ENCODE data around the gene CD2AP.

CD2AP gene

GRCh38 chr6:47446669-47447330, 30.8 kb upstream of the CD2AP start:
- Histone ChIP-seq H4K20me1 (no peaks in the 10 kb centered on the region), H3K9ac (no peak overlapping the region), H3K9me3 (peaks cover 18% of the 10 kb centered on the region), H3K27ac (no peak overlapping the region), H3K4me1 (no peaks in the 10 kb centered on the region), H3K4me2 (no peak overlapping the region), H3K4me3 (no peak overlapping the region), H3K27me3 (no peaks in the 10 kb centered on the region), H3K36me3 (no peaks in the 10 kb centered on the region)
- TF ChIP-seq Cebpa-rat (IDR thresholded peaks at IDR 0.05), result no peak

GRCh38 chr6:47447722-47448121, 29.9 kb upstream of the CD2AP start:
- Histone ChIP-seq H3K4me1 (no peaks in the 10 kb centered on the region), H3K9ac (no peak overlapping the region), H3K27me3 (no peaks in the 10 kb centered on the region), H4K20me1 (no peaks in the 10 kb centered on the region), H3K4me2 (no peak overlapping the region), H3K27ac (no peak overlapping the region), H3K9me3 (peaks cover 18% of the 10 kb centered on the region), H3K4me3 (no peak overlapping the region), H3K36me3 (no peaks in the 10 kb centered on the region)
- TF ChIP-seq Cebpa-rat (IDR thresholded peaks at IDR 0.05), result no peak

- Histone ChIP-seq H3K27me3 (no peaks in the 10 kb centered on the region), H3K27ac (no peak overlapping the region), H3K9ac (no peak overlapping the region), H3K4me3 (no peak overlapping the region), H3K9me3 (no peaks in the 10 kb centered on the region), H3K4me1 (no peaks in the 10 kb centered on the region), H3K4me2 (no peak overlapping the region), H4K20me1 (no peaks in the 10 kb centered on the region), H3K36me3 (no peaks in the 10 kb centered on the region)
- TF ChIP-seq Cebpa-rat (IDR thresholded peaks at IDR 0.05), result no peak
Measured at GRCh38 chr6:47451162-47451561, 26.4 kb upstream of the CD2AP start.

- no peak overlapping the region for H3K9ac ChIP-seq
- TF ChIP-seq Cebpa-rat (IDR thresholded peaks at IDR 0.05), result no peak
- no peaks in the 10 kb centered on the region for H3K4me1 ChIP-seq
- H4K20me1 ChIP-seq, result no peaks in the 10 kb centered on the region
- H3K4me3 ChIP-seq, result no peak overlapping the region
- H3K27ac ChIP-seq, result no peak overlapping the region
- no peak overlapping the region for H3K4me2 ChIP-seq
- H3K9me3 ChIP-seq, result no peaks in the 10 kb centered on the region
- H3K36me3 ChIP-seq, result no peaks in the 10 kb centered on the region
- H3K27me3 ChIP-seq, result no peaks in the 10 kb centered on the region
Measured at GRCh38 chr6:47452899-47453298, 24.7 kb upstream of the CD2AP start.

- Histone ChIP-seq H3K4me2 (no peak overlapping the region), H3K4me3 (no peak overlapping the region), H4K20me1 (no peaks in the 10 kb centered on the region), H3K9me3 (no peaks in the 10 kb centered on the region), H3K36me3 (no peaks in the 10 kb centered on the region), H3K9ac (no peak overlapping the region), H3K27ac (no peak overlapping the region), H3K4me1 (no peaks in the 10 kb centered on the region), H3K27me3 (no peaks in the 10 kb centered on the region)
- no peak for TF ChIP-seq Cebpa-rat (IDR thresholded peaks at IDR 0.05)
Measured at GRCh38 chr6:47453372-47453936, 24.1 kb upstream of the CD2AP start.

GRCh38 chr6:47454713-47455396, 22.7 kb upstream of the CD2AP start:
- Histone ChIP-seq H3K36me3 (no peaks in the 10 kb centered on the region), H3K4me2 (no peak overlapping the region), H3K9me3 (no peaks in the 10 kb centered on the region), H3K27me3 (no peaks in the 10 kb centered on the region), H4K20me1 (no peaks in the 10 kb centered on the region), H3K4me1 (no peaks in the 10 kb centered on the region), H3K9ac (no peak overlapping the region), H3K4me3 (no peak overlapping the region), H3K27ac (no peak overlapping the region)
- no peak for TF ChIP-seq Cebpa-rat (IDR thresholded peaks at IDR 0.05)

- Histone ChIP-seq H3K9me3 (no peaks in the 10 kb centered on the region), H3K27ac (no peak overlapping the region), H4K20me1 (no peaks in the 10 kb centered on the region), H3K4me2 (no peak overlapping the region), H3K4me3 (no peak overlapping the region), H3K4me1 (no peaks in the 10 kb centered on the region), H3K27me3 (no peaks in the 10 kb centered on the region), H3K36me3 (no peaks in the 10 kb centered on the region), H3K9ac (no peak overlapping the region)
- TF ChIP-seq Cebpa-rat (IDR thresholded peaks at IDR 0.05), result no peak
Measured at GRCh38 chr6:47455533-47456209, 21.9 kb upstream of the CD2AP start.

- H3K4me3 ChIP-seq, result no peak overlapping the region
- H3K9me3 ChIP-seq, result no peaks in the 10 kb centered on the region
- no peak for TF ChIP-seq Cebpa-rat (IDR thresholded peaks at IDR 0.05)
Measured at GRCh38 chr6:47456536-47456975, 21.0 kb upstream of the CD2AP start.

GRCh38 chr6:47457370-47457769, 20.2 kb upstream of the CD2AP start:
- H3K4me1 ChIP-seq, result peaks cover 4% of the 10 kb centered on the region; the same call in 1 of the 2 replicates
- no peaks in the 10 kb centered on the region for H3K27me3 ChIP-seq
- no peak overlapping the region for H3K4me2 ChIP-seq
- no peak overlapping the region for H3K27ac ChIP-seq
- H3K9me3 ChIP-seq, result no peaks in the 10 kb centered on the region
- no peak overlapping the region for H3K4me3 ChIP-seq
- no peaks in the 10 kb centered on the region for H4K20me1 ChIP-seq
- no peaks in the 10 kb centered on the region for H3K36me3 ChIP-seq
- H3K9ac ChIP-seq, result no peak overlapping the region
- no peak for TF ChIP-seq Cebpa-rat (IDR thresholded peaks at IDR 0.05)

More at GRCh38 chr6:47456536-47456975, 21.0 kb upstream of the CD2AP start:
- Histone ChIP-seq H3K4me2 (no peak overlapping the region), H3K27ac (no peak overlapping the region), H3K27me3 (no peaks in the 10 kb centered on the region), H4K20me1 (no peaks in the 10 kb centered on the region), H3K36me3 (no peaks in the 10 kb centered on the region), H3K4me1 (peaks cover 4% of the 10 kb centered on the region; the same call in 1 of the 2 replicates), H3K9ac (no peak overlapping the region)

- Histone ChIP-seq H3K36me3 (no peaks in the 10 kb centered on the region), H4K20me1 (no peaks in the 10 kb centered on the region), H3K9me3 (no peaks in the 10 kb centered on the region), H3K9ac (no peak overlapping the region), H3K27me3 (no peaks in the 10 kb centered on the region), H3K4me3 (no peak overlapping the region), H3K27ac (no peak overlapping the region), H3K4me1 (peaks cover 4% of the 10 kb centered on the region; the same call in 1 of the 2 replicates), H3K4me2 (no peak overlapping the region)
- TF ChIP-seq Cebpa-rat (IDR thresholded peaks at IDR 0.05), result no peak
Measured at GRCh38 chr6:47464052-47464451, 13.5 kb upstream of the CD2AP start.

Data from BLaER1 (cell line).